ENCODE data around the gene VANGL1.

Gene VANGL1

DNA sequence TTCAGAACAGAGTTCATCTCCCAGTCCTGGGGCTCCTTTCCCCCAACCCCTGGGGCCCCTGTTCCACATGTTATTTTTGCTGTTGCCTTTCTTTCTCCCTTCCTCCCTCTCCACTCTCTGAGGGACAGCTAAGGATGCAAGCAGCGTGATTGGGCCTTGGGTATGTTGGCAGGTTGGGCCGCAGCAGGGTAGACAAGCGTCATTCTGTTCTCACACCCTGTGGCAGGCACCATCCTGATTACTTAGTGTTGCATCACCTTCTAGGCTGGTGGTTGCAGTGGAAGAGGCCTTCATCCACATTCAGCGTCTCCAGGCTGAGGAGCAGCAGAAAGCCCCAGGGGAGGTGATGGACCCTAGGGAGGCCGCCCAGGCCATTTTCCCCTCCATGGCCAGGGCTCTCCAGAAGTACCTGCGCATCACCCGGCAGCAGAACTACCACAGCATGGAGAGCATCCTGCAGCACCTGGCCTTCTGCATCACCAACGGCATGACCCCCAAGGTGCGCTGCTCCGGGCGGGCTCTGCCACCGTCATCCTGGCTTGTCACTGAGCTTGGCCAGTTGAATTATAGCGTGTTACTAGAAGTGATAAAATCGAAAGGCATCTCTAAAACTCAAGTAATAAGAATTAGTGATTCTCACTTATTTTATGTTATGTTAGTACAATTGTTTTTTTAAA lies 43.4 kb downstream of the VANGL1 start:
- Mint-ChIP-seq H3K27me3 (no peaks in the 10 kb centered on the region), H3K27ac (no peak overlapping the region), H3K4me1 (peaks cover 4% of the 10 kb centered on the region), H3K36me3 (no peaks in the 10 kb centered on the region), H3K4me3 (no peak overlapping the region), H3K9me3 (no peaks in the 10 kb centered on the region)
- DNase-seq (ENCODE audit: low spot score in 2 of 2) (no peak), ATAC-seq (ENCODE audit: low read depth) (no peak)

DNA sequence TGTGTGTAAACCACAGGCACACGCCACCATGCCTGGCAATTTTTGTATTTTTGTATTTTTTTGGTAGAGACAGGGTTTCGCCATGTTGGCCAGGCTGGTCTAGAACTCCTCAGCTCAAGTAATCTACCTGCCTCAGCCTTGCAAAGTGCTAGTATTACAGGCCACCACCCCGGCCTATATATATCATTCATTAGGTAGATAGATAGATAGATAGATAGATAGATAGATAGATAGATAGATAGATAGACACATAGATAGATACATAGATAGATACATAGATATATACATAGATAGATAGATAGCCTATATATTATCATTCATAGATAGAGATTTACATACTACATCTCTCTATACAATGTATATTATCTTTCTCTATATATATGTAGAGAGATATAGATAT lies 46.0 kb downstream of the VANGL1 start:
- ATAC-seq (ENCODE audit: low read depth) (no peak), DNase-seq (ENCODE audit: low spot score in 2 of 2) (no peak)
- Mint-ChIP-seq H3K36me3 (no peaks in the 10 kb centered on the region), H3K27me3 (no peaks in the 10 kb centered on the region), H3K4me1 (no peaks in the 10 kb centered on the region), H3K9me3 (no peaks in the 10 kb centered on the region), H3K4me3 (no peak overlapping the region), H3K27ac (no peak overlapping the region)

DNA sequence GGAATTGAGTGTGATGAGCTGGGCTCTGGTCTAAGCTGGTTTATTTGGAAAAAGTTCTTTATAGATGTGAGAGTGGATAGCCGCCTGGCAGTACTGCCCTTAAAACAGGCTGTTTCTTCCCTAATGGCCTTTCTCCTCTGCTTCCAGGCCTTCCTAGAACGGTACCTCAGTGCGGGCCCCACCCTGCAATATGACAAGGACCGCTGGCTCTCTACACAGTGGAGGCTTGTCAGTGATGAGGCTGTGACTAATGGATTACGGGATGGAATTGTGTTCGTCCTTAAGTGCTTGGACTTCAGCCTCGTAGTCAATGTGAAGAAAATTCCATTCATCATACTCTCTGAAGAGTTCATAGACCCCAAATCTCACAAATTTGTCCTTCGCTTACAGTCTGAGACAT lies 49.2 kb downstream of the VANGL1 start:
- Mint-ChIP-seq H3K27me3 (no peaks in the 10 kb centered on the region), H3K4me3 (no peak overlapping the region), H3K9me3 (no peaks in the 10 kb centered on the region), H3K4me1 (no peaks in the 10 kb centered on the region), H3K36me3 (no peaks in the 10 kb centered on the region), H3K27ac (no peak overlapping the region)
- no peak for ATAC-seq (ENCODE audit: low read depth)
- DNase-seq (ENCODE audit: low spot score in 2 of 2) = no peak

DNA sequence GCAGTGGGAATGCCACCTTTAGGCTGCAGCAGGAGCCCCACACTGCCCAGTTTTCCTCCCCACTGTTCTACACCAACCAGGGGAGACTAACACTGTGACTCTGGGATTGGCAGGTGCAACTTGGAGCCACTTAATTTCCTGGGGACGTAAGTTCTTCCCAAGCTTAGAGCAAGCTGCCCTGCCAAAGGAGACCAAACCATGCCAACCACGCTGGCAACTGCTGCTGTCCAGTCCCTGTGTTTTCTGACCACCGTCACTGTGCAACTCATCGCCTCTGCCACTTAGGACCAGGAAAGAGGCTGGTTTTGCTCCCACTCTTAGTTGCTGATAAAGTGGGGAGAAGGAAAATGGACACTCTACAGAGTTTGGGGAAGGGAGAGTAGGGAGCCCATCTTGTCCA lies 50.5 kb downstream of the VANGL1 start:
- no peak for ATAC-seq (ENCODE audit: low read depth)
- H3K4me1 Mint-ChIP-seq = no peaks in the 10 kb centered on the region
- H3K9me3 Mint-ChIP-seq = no peaks in the 10 kb centered on the region
- H3K4me3 Mint-ChIP-seq = no peak overlapping the region
- H3K27me3 Mint-ChIP-seq = no peaks in the 10 kb centered on the region
- H3K27ac Mint-ChIP-seq = no peak overlapping the region
- no peaks in the 10 kb centered on the region for H3K36me3 Mint-ChIP-seq
- DNase-seq (ENCODE audit: low spot score in 2 of 2) = no peak

DNA sequence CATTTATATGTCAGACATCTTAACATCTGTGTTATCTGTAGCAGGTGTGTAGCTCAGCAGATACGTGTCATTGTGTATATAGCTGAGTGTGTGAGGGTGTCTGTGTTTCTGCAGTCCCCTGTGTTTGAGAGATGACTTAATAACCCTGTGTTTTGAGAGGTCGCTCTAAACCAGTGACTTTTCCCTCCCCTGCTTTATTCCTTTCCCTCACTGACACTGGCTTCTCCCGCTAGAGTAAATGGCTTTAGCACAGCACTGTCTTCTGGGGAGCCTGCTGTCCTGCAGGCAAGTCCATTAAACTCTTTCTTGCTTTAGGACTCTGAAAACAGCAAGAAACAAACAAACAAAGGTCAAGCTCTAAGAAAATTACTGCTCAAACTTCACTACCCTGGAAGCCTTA lies 53.0 kb downstream of the VANGL1 start:
- Mint-ChIP-seq H3K36me3 (no peaks in the 10 kb centered on the region), H3K27me3 (no peaks in the 10 kb centered on the region), H3K4me1 (no peaks in the 10 kb centered on the region), H3K27ac (no peak overlapping the region), H3K4me3 (no peak overlapping the region), H3K9me3 (no peaks in the 10 kb centered on the region)
- ATAC-seq (ENCODE audit: low read depth) (no peak), DNase-seq (ENCODE audit: low spot score in 2 of 2) (no peak)

DNA sequence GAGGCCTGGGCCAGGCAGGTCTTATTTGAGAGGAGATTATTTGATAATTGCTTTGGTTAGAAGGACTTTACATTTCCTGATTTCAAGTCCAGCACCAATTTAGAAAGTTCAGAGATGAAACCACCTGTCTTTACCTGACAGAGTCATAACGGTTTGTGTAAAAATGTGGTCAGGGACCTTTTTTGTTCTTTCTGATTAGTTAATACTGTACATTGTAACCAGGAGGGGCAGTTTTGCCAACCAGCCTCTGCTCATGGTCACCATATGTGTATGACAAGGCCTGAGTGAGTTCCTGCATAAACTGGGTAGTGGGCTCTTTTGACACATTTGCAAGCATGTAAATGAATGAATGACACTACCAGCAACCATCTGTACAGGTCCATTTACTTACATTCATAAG lies 55.8 kb downstream of the VANGL1 start:
- no peaks in the 10 kb centered on the region for H3K4me1 Mint-ChIP-seq

DNA sequence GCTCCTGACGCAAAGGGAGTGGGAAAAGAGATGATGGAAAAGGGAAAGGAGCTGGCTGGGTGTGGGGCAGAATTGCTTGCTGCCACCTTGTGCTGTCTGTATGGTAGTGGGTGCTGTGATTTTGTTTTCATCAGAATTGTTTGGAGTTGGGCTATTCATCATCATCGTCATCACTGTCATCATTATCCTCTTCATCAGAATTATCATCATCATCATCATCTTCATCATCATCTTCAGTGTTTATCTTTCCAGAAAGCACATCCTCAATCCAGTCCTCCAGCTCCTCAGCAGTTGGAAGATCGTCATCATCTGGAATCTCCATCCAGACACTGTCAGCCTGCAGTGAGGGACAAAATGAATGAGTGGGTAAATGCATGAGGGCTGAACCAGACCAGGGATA lies 59.3 kb downstream of the VANGL1 start:
- ATAC-seq (ENCODE audit: low read depth) = no peak
- H3K4me1 Mint-ChIP-seq = no peaks in the 10 kb centered on the region
- no peak for DNase-seq (ENCODE audit: low spot score in 2 of 2)
- H3K27me3 Mint-ChIP-seq = peaks cover 10% of the 10 kb centered on the region
- H3K9me3 Mint-ChIP-seq = no peaks in the 10 kb centered on the region
- no peak overlapping the region for H3K27ac Mint-ChIP-seq
- no peaks in the 10 kb centered on the region for H3K36me3 Mint-ChIP-seq
- no peak overlapping the region for H3K4me3 Mint-ChIP-seq

More for the DNA sequence above, 55.8 kb downstream of the VANGL1 start:
- Mint-ChIP-seq H3K9me3 (no peaks in the 10 kb centered on the region), H3K27me3 (peaks cover 8% of the 10 kb centered on the region), H3K4me3 (no peak overlapping the region), H3K36me3 (no peaks in the 10 kb centered on the region), H3K27ac (no peak overlapping the region)
- ATAC-seq (ENCODE audit: low read depth) (no peak), DNase-seq (ENCODE audit: low spot score in 2 of 2) (no peak)

DNA sequence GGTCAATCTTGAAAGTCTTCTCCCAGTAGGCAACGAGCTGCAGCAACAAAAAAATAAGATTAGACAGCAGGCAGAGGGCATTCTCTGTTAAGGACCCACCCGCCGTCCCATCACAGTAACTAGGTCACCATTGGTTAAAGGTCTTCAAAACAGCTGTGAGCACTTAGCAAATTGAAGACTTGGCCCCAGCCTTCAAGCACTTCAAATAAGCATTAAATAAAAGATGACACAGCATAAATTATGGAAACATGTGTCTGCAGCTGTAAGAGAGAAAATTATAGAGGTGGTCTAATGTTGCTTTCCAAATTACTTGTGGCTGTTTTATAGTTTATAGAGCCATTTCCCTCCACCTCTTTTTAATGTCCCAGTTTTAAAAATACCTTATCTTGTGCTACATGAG lies 61.2 kb downstream of the VANGL1 start:
- Mint-ChIP-seq H3K9me3 (no peaks in the 10 kb centered on the region), H3K4me1 (no peaks in the 10 kb centered on the region), H3K36me3 (no peaks in the 10 kb centered on the region), H3K27ac (no peak overlapping the region), H3K27me3 (peaks cover 13% of the 10 kb centered on the region), H3K4me3 (no peak overlapping the region)
- ATAC-seq (ENCODE audit: low read depth) (no peak), DNase-seq (ENCODE audit: low spot score in 2 of 2) (no peak)

DNA sequence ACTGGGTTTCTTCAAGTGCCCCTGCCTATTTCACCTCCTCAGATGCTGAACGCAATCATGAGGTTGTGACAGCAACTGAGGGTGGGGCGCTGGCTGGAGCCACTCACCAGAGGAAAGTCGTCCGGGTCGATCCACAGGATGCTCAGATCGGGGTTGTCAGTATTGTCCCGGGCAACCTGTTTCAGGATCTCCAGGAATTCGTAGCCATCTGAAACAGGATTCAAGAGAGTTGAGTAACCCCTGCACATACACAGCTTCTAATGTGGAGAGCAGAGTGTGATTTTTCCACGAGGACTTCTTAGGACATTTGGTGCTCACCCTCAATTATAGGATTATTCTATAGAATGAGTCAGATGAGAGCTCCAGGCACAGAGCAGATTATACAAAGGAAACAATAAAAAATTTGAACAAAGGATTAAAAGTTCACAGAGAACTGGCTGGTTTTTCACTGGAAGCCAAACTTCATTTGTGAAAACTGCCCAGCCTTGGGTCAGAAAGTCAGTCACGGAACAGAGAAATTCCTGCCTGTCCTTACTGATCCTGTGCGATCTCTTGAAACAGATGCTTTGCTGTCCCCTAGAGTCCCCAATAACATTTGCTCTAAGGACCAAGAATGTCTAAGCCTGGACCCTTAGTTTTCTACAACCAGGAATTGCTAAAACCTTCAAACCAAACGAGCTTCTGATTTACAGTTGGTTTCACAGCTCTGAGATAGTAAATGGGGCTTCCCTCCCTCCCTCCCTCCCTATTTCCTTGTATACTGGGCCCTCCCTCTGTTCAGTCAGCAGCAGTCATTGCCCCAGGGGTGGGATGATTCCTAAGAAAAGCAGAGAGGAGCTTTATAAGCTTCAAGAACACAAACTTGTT lies 63.5 kb downstream of the VANGL1 start:
- DNase-seq (ENCODE audit: low spot score in 2 of 2) = no peak
- no peak overlapping the region for H3K27ac Mint-ChIP-seq
- no peak for ATAC-seq (ENCODE audit: low read depth)

DNA sequence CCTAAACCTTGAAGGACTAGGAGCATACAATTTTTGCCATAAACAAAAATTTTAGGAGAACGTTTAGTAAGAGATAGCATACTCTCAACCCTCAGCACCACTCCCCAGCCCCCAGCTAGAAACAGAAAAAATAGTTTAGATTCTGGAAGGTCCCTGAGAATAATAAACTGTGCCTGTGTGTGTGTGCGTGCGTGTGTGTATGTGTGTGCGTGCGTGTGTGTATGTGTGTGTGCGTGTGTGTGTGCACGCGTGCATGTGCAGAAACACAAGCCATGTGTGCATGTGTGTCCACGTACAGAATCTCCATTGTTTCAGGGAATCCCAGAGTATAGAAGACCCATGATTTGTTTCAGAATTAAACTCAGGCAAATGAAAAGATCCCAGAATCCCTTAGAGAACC lies 64.2 kb downstream of the VANGL1 start:
- no peak for ATAC-seq (ENCODE audit: low read depth)
- H3K9me3 Mint-ChIP-seq = no peaks in the 10 kb centered on the region
- DNase-seq (ENCODE audit: low spot score in 2 of 2) = no peak
- no peaks in the 10 kb centered on the region for H3K4me1 Mint-ChIP-seq
- H3K27me3 Mint-ChIP-seq = peaks cover 16% of the 10 kb centered on the region
- H3K4me3 Mint-ChIP-seq = no peak overlapping the region
- H3K36me3 Mint-ChIP-seq = no peaks in the 10 kb centered on the region
- H3K27ac Mint-ChIP-seq = no peak overlapping the region

More for the DNA sequence above, 63.5 kb downstream of the VANGL1 start:
- Mint-ChIP-seq H3K36me3 (no peaks in the 10 kb centered on the region), H3K27me3 (peaks cover 16% of the 10 kb centered on the region), H3K4me1 (no peaks in the 10 kb centered on the region), H3K4me3 (no peak overlapping the region), H3K9me3 (no peaks in the 10 kb centered on the region)

DNA sequence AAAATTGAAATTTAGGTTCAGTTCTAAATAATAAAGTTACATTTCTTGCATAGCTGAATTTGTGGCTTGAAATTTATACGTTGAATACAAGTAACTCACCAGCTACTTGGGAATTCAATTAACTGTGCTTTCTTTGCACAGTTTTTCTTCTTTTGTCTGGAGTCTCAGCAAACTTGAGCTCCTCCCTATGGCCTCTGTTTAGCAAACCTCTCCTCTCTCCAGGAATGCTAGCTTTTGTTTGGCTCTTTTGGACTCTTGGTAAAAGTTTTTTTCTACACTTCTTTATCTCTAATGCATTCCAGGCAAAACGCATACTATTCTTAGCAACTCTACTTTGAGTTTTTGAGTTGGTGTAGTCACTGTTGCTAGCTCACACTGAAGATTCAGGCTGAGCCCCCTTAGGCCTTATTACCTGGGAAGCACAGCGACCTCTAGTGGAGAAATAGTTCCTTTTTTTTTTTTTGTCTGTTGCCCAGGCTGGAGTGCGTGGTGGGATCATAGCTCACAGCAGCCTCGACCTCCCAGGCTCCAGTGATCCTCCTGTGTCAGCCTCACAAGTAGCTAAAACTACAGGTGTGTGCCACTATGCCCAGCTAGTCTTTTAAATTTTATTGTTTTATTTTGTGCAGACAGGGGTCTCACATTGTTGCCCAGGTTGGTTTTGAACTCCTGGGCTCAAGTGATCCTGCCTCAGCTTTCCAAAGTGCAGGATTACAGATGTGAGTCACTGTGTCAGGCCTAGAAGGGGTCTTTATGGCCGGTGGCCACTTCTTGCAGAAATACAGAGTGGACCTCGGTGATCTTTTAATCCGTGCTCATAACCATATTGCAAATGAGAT lies 65.0 kb downstream of the VANGL1 start:
- ATAC-seq (ENCODE audit: low read depth) (no peak), DNase-seq (ENCODE audit: low spot score in 2 of 2) (peak in 1 of 2 donors; percentile 3)
- no peaks in the 10 kb centered on the region for H3K9me3 Mint-ChIP-seq
- H3K36me3 Mint-ChIP-seq = no peaks in the 10 kb centered on the region
- H3K27ac Mint-ChIP-seq = no peak overlapping the region
- H3K4me1 Mint-ChIP-seq = no peaks in the 10 kb centered on the region
- no peak overlapping the region for H3K4me3 Mint-ChIP-seq
- peaks cover 11% of the 10 kb centered on the region for H3K27me3 Mint-ChIP-seq

DNA sequence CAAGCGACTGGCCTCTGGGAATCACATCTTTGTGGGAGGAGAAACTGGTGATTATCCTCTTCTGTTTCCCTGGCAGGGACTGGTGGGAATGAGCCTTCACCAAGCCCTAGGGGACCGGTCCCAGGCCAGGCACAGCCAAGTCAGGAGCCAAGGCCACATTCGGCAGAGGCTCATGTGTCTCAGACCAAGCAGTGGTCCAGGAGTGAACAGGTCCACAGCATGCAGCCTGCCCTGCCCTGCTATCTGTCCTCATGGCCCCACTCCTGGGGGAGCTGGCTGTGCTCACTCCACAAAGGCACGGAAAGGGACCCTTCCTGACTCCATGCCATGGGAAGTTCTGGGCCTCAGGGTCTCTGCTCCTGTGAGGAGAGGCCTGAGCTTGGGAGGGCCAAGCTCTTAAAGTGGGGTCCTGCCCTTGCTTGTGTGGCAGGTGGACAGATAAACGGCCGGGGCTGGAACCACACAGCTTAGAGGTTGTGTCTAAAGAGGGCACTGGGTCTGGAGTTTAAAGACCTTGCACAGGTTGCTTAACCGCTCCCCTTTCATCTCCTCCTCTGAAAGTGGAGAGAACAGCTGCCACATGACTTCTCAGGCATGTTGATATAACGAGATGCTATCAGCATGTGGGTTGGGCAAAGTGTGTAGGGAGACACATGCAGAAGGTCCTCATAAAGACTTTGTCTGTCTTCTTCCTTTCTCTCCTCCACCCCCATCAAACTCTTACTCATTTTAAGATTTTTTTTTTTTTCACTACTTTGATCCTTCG lies 69.3 kb downstream of the VANGL1 start:
- ATAC-seq (ENCODE audit: low read depth) (no peak), DNase-seq (ENCODE audit: low spot score in 2 of 2) (no peak)
- H3K4me1 Mint-ChIP-seq = no peaks in the 10 kb centered on the region

DNA sequence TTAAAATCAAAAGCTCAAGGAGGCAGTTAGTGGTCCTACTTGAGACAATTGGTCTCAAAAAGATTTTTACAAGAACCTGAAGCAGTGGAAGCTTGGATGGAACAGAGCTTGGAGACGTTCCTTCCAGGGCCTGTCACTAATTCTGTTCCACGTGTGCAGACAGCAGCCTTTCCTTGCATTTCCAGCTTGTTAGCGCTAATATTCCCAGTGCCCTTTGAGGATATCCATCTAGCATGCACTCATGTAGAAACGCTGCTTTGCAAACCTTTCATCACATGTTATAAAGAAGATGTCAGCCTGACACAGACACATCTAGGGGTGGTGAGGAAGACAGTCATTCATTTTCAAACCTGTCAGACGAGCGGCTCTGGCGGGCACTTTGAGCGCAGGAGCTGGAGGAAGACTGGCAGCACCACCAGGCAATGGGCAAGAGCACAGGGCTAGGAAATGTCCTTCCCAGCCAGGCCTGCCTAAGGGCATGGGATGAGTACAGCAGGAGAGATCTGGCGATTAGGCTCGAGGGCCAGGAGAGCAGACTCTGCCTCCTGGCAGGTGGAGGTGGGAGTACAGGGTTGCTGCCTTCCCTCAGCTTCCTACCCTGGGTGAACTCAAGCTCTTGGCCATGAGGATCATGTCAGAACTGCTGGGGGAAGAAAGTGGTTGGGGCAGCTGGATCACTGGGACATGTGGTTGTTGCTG lies 71.3 kb downstream of the VANGL1 start:
- ATAC-seq (ENCODE audit: low read depth) = no peak
- Mint-ChIP-seq H3K27me3 (peaks cover 11% of the 10 kb centered on the region), H3K27ac (no peak overlapping the region)

More for the DNA sequence above, 69.3 kb downstream of the VANGL1 start:
- Mint-ChIP-seq H3K27ac (no peak overlapping the region), H3K4me3 (no peak overlapping the region), H3K9me3 (no peaks in the 10 kb centered on the region), H3K27me3 (peaks cover 6% of the 10 kb centered on the region), H3K36me3 (no peaks in the 10 kb centered on the region)

More for the DNA sequence above, 71.3 kb downstream of the VANGL1 start:
- Mint-ChIP-seq H3K36me3 (no peaks in the 10 kb centered on the region), H3K4me1 (no peaks in the 10 kb centered on the region), H3K4me3 (no peak overlapping the region), H3K9me3 (no peaks in the 10 kb centered on the region)
- no peak for DNase-seq (ENCODE audit: low spot score in 2 of 2)

Data from memory B cell (primary cell).